GM19397 (cell line): ENCODE measurements around the gene EFNB1.
A peak's percentile ranks its signal among the peaks of the same experiment; 100 is the strongest.
"Not testable (repeated sequence)": the region's sequence is repeated elsewhere in the genome, so short reads cannot be mapped to it uniquely, and the experiment has no call there.

ENCODE experiments used
- ATAC-seq: cut with Tn5 transposase; IDR thresholded peaks from one replicate; pipeline ENCODE4 v1.9.1; 2021; ENCODE audit warnings: mild to moderate bottlenecking, moderate library complexity; ENCODE audit not compliant: unreplicated experiment

The EFNB1 gene

GRCh38 chrX:68828740-68829581, at the start of gene EFNB1:
Gene EFNB1, plus strand, starts transcription at chrX:68829021. Its CDS starts 756 bp downstream, at chrX:68829777.
- ATAC-seq: peak; percentile 98

GRCh38 chrX:68781295-68781694, 47.5 kb upstream of the EFNB1 start:
- ATAC-seq: not testable (repeated sequence)

- no peak for ATAC-seq
Observed at GRCh38 chrX:68784816-68785215, 44.0 kb upstream of the EFNB1 start.

- not testable (repeated sequence) for ATAC-seq
Observed at GRCh38 chrX:68786581-68786980, 42.2 kb upstream of the EFNB1 start.

GRCh38 chrX:68789966-68790365, 38.9 kb upstream of the EFNB1 start:
- ATAC-seq: no peak

GRCh38 chrX:68792083-68792482, 36.7 kb upstream of the EFNB1 start:
- no peak for ATAC-seq

- ATAC-seq: no peak
Observed at GRCh38 chrX:68794461-68794860, 34.4 kb upstream of the EFNB1 start.

- no peak for ATAC-seq
Observed at GRCh38 chrX:68795741-68796140, 33.1 kb upstream of the EFNB1 start.

GRCh38 chrX:68798400-68798799, 30.4 kb upstream of the EFNB1 start:
- ATAC-seq: not testable (repeated sequence)

- no peak for ATAC-seq
Observed at GRCh38 chrX:68801737-68802290, 27.0 kb upstream of the EFNB1 start.

- ATAC-seq: no peak
Observed at GRCh38 chrX:68807818-68808217, 21.0 kb upstream of the EFNB1 start.

GRCh38 chrX:68808686-68809357, 20.0 kb upstream of the EFNB1 start:
- no peak for ATAC-seq

- ATAC-seq: no peak
Observed at GRCh38 chrX:68820476-68821110, 8.2 kb upstream of the EFNB1 start.

GRCh38 chrX:68821616-68822015, 7.2 kb upstream of the EFNB1 start:
- ATAC-seq: no peak

- ATAC-seq: no peak
Observed at GRCh38 chrX:68822641-68823410, 6.0 kb upstream of the EFNB1 start.

- no peak for ATAC-seq
Observed at GRCh38 chrX:68823413-68824151, 5.2 kb upstream of the EFNB1 start.

- ATAC-seq: no peak
Observed at GRCh38 chrX:68824152-68824433, 4.7 kb upstream of the EFNB1 start.

- no peak for ATAC-seq
Observed at GRCh38 chrX:68824565-68825125, 4.2 kb upstream of the EFNB1 start.

- no peak for ATAC-seq
Observed at GRCh38 chrX:68826113-68826980, 2.5 kb upstream of the EFNB1 start.
